Thyroid gland (tissue), 4 donors: ENCODE measurements around the gene KRT34. TPM values are rescaled to one million over a fixed set of nuclear protein-coding genes. Genes with fewer than 3 reads are reported as not detected.
A peak's percentile ranks its signal among the peaks of the same experiment; 100 is the strongest.

Source experiments
- DNase-seq, 2 donors: peaks; one replicate each; pipeline ENCODE4 v3.0.0-alpha.2; 2019
- H3K27ac ChIP-seq, 3 donors: fragments of 200-600 bp; sonication (generic); 1 replicate in 2 of 3; 2 replicates in 1 of 3; pipeline ENCODE4 v1.5.1; 2016 to 2019; ENCODE audit warnings: mild to moderate bottlenecking in 1 of 3, moderate library complexity in 1 of 3
- H3K27me3 ChIP-seq: fragments of 200-600 bp; sonication (generic); one replicate; pipeline ENCODE4 v1.5.1; 2019
- H3K36me3 ChIP-seq, 2 donors: fragments of 200-600 bp; sonication (generic); one replicate each; pipeline ENCODE4 v1.5.1; 2016 to 2019
- H3K4me1 ChIP-seq, 2 donors: fragments of 200-600 bp; sonication (generic); one replicate each; pipeline ENCODE4 v1.5.1; 2017 to 2019
- H3K4me3 ChIP-seq, 3 donors: fragments of 200-600 bp; sonication (generic); replicated peaks in 1 of 3; 1 replicate in 2 of 3; 2 replicates in 1 of 3; pipeline ENCODE4 v1.5.1; 2016; ENCODE audit warnings: mild to moderate bottlenecking in 1 of 3
- H3K9me3 ChIP-seq: fragments of 200-600 bp; sonication (generic); one replicate; pipeline ENCODE4 v1.5.1; 2017
- POLR2A ChIP-seq, 2 donors: fragments of 450-650 bp; IDR thresholded peaks; one replicate each; pipeline ENCODE4 v1.6.1; 2017; ENCODE audit warnings: antibody characterized with exemption in 2 of 2, mild to moderate bottlenecking in 2 of 2, moderate library complexity in 1 of 2
- WGBS, 2 donors: methylation state at CpG; one replicate each; pipeline ENCODE4 v1.1.5; 2017; 5-methylcytosine and 5-hydroxymethylcytosine counted together
- intact Hi-C: fragments of 100-400 bp; cut with DNase I; formaldehyde crosslinking; loops from one replicate; pipeline ENCODE4 v1.15.1; 2023
- total RNA-seq, 4 donors: library from RNA; depleted of rRNA; stranded (reverse); fragments of >200 nt; gene quantifications; one replicate each; pipeline ENCODE4 v1.2.3, GENCODE V29; 2016
- TF ChIP-seq, protein P1 (sequence below), 6 experiments: fragments of 200-600 bp in 3 of 6; fragments of 450-650 bp in 3 of 6; sonication (generic) in 3 of 6; IDR thresholded peaks; one replicate each; pipeline ENCODE4 v1.5.1; 2016 to 2019; ENCODE audit warnings: antibody characterized with exemption in 6 of 6, mild to moderate bottlenecking in 2 of 6, inconsistent platforms in 1 of 6, moderate library complexity in 1 of 6

KRT34 gene
- total RNA-seq, 4 donors from 2014 or later, result not detected

DNA sequence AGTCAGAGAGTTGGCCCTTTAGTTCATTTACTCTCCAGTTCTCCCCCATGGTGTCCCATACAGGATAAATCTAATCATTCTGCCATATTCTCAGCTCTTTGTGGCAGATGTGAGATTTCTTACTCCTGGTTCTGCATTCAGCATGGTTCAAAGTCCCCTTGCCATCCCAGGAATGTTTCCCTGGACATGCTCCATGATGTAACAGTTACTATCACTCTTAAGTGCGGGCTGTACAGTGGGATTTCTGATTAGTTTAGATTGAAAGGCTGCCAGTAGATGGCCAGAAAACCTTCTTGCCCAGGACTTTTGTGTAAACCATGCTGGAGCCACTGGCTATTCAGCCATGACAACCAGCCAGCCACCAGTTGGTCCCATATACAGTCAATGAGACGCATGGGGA, 31.9 kb upstream of the KRT34 start:
- Histone ChIP-seq H3K4me3 (no peak overlapping the region), H3K9me3 (no peaks in the 10 kb centered on the region), H3K27ac (no peak overlapping the region), H3K36me3 (no peaks in the 10 kb centered on the region), H3K4me1 (peaks cover 0 to 14% of the 10 kb centered on the region in 2 donors), H3K27me3 (no peaks in the 10 kb centered on the region)
- intact Hi-C loops, result no loop called here
- 95 to 100% methylated on average over 2 of the region's 2 CpGs for WGBS, 2 donors
- no peak for DNase-seq
- TF ChIP-seq, protein P1, sequence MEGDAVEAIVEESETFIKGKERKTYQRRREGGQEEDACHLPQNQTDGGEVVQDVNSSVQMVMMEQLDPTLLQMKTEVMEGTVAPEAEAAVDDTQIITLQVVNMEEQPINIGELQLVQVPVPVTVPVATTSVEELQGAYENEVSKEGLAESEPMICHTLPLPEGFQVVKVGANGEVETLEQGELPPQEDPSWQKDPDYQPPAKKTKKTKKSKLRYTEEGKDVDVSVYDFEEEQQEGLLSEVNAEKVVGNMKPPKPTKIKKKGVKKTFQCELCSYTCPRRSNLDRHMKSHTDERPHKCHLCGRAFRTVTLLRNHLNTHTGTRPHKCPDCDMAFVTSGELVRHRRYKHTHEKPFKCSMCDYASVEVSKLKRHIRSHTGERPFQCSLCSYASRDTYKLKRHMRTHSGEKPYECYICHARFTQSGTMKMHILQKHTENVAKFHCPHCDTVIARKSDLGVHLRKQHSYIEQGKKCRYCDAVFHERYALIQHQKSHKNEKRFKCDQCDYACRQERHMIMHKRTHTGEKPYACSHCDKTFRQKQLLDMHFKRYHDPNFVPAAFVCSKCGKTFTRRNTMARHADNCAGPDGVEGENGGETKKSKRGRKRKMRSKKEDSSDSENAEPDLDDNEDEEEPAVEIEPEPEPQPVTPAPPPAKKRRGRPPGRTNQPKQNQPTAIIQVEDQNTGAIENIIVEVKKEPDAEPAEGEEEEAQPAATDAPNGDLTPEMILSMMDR (IDR thresholded peaks at IDR 0.05), result no peak
- no peak for TF ChIP-seq POLR2A (IDR thresholded peaks at IDR 0.05)

DNA sequence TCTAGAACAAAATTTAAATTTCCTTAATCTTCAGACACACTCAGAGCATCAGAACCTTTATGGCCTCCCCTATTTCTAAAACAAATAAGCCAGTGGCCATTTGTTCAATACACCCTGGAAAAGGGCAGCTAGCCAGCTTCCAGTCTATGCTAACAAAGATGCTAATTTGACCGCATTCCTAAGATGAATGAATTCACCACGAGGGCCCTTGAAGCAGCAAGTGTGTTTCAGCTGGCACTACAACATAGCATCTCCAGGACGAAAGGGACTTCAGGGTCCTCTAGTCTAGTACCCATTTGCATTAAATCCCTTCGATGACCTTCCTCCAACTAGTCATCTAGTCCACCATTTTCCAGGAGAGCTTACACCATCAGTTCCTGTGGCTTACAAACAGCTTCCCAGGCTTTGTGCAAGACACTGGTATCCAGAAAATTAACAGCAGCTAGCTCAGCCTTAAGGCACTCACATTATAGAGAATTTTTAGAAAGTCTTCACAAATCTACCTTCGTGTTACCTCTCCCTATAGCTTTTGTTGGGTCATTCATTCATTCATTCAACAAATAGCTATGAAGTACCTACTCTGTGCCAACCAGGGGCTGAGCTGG, 31.3 kb upstream of the KRT34 start:
- TF ChIP-seq, protein P1 (IDR thresholded peaks at IDR 0.05), result no peak
- no peak for TF ChIP-seq POLR2A (IDR thresholded peaks at IDR 0.05)
- H3K27ac ChIP-seq, result no peak overlapping the region
- H3K9me3 ChIP-seq, result no peaks in the 10 kb centered on the region
- intact Hi-C loops, result no loop called here
- no peaks in the 10 kb centered on the region for H3K27me3 ChIP-seq
- 34 to 46% methylated on average over 5 of the region's 5 CpGs for WGBS, 2 donors
- no peak overlapping the region for H3K4me3 ChIP-seq
- peak; percentile 58 to 62 for DNase-seq
- peaks cover 0 to 14% of the 10 kb centered on the region in 2 donors for H3K4me1 ChIP-seq
- no peaks in the 10 kb centered on the region for H3K36me3 ChIP-seq

GRCh38 chr17:41411072-41411840, 29.1 kb upstream of the KRT34 start:
- 95 to 97% methylated on average over 18 of the region's 20 CpGs for WGBS, 2 donors
- H3K4me3 ChIP-seq, result no peak overlapping the region
- TF ChIP-seq POLR2A (IDR thresholded peaks at IDR 0.05), result no peak
- TF ChIP-seq, protein P1 (IDR thresholded peaks at IDR 0.05), result no peak
- intact Hi-C loops, result no loop called here
- no peak overlapping the region for H3K27ac ChIP-seq
- no peaks in the 10 kb centered on the region for H3K36me3 ChIP-seq
- H3K27me3 ChIP-seq, result no peaks in the 10 kb centered on the region
- H3K4me1 ChIP-seq, result peaks cover 0 to 8% of the 10 kb centered on the region in 2 donors
- H3K9me3 ChIP-seq, result no peaks in the 10 kb centered on the region
- DNase-seq, result no peak

DNA sequence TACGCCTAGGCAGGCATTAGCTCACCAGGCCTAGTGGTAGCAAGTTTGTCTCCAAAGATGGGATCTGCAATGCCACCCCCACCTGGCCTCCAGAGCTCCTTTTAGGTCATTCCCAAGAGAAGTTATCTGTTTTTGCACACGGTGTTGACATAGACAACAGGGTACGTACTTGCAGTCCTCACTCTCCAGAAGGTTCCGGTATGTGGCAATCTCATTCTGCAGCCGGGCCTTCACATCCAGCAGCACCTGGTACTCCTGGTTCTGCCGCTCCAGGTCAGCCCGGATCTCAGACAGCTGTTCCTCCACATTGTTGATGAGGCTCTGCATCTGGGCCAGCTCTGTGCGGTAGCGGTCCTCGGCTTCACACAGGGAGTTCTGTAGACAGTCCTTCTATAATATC, 25.1 kb upstream of the KRT34 start:
- no peak overlapping the region for H3K27ac ChIP-seq
- WGBS, 2 donors, result 93 to 96% methylated on average over 10 of the region's 10 CpGs
- no peak for TF ChIP-seq POLR2A (IDR thresholded peaks at IDR 0.05)
- TF ChIP-seq, protein P1 (IDR thresholded peaks at IDR 0.05), result no peak
- H3K4me1 ChIP-seq, result peaks cover 3 to 10% of the 10 kb centered on the region in 2 donors
- no peaks in the 10 kb centered on the region for H3K27me3 ChIP-seq
- intact Hi-C loops, result no loop called here
- no peaks in the 10 kb centered on the region for H3K9me3 ChIP-seq
- H3K4me3 ChIP-seq, result no peak overlapping the region
- DNase-seq, result no peak
- no peaks in the 10 kb centered on the region for H3K36me3 ChIP-seq

DNA sequence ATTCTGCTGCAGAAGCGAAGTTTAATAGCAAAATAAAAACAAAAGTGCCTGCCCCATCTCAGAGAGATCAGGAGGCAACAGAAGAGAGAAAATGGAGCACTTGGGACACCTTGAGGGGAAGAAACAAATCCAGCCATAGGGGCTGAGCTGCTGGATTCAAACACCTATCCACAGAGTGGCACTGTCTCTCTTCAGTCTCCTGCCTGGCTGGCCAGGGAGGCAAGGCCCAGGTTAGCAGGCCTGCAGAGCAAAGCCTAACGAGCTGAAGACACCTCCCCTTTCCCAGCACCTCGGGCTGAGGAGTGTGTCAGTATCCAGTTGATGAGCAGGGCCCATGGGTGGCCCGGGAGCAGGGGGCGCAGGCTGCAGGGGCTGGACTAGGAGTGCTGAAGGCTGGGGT, 24.1 kb upstream of the KRT34 start:
- intact Hi-C loops, result no loop called here
- Histone ChIP-seq H3K27me3 (no peaks in the 10 kb centered on the region), H3K4me3 (no peak overlapping the region), H3K27ac (no peak overlapping the region), H3K9me3 (no peaks in the 10 kb centered on the region), H3K4me1 (peaks cover 3 to 10% of the 10 kb centered on the region in 2 donors), H3K36me3 (no peaks in the 10 kb centered on the region)
- 58 to 65% methylated on average over 5 of the region's 5 CpGs for WGBS, 2 donors
- TF ChIP-seq POLR2A (IDR thresholded peaks at IDR 0.05), result no peak
- TF ChIP-seq, protein P1 (IDR thresholded peaks at IDR 0.05), result no peak
- no peak for DNase-seq
